Stimulated activated CD4-positive, alpha-beta T cell treated with anti-CD3 and anti-CD28 coated beads, Interleukin-15, amount 100 ng/mL, for 1 hour (primary cell): ENCODE measurements around the gene DGKA.
"Not testable (repeated sequence)": the region's sequence is repeated elsewhere in the genome, so short reads cannot be mapped to it uniquely, and the experiment has no call there.

Experiments used
- DNase-seq, 2 donors: peaks; one replicate each; pipeline ENCODE4 v3.0.0-alpha.2; 2020; ENCODE audit warnings: low read depth in 1 of 2, low spot score in 1 of 2

Gene DGKA

GRCh38 chr12:55930771-55931316 is at the start of gene DGKA:
Gene DGKA (plus strand): TSS chr12:55931162. CDS start chr12:55936504, 5,342 bp downstream.
- DNase-seq, result peak; percentile 62 to 64

- DNase-seq, result no peak
Observed at GRCh38 chr12:55885113-55885512, 45.8 kb upstream of the DGKA start.

- no peak for DNase-seq
Observed at GRCh38 chr12:55891310-55891709, 39.7 kb upstream of the DGKA start.

- DNase-seq, result no peak
Observed at GRCh38 chr12:55893723-55894122, 37.2 kb upstream of the DGKA start.

GRCh38 chr12:55899082-55899481 is 31.9 kb upstream of the DGKA start:
- DNase-seq, result no peak

- DNase-seq, result no peak
Observed at GRCh38 chr12:55901881-55902490, 29.0 kb upstream of the DGKA start.

- DNase-seq, result no peak
Observed at GRCh38 chr12:55906056-55906455, 24.9 kb upstream of the DGKA start.

- no peak for DNase-seq
Observed at GRCh38 chr12:55908726-55909512, 22.0 kb upstream of the DGKA start.

- no peak for DNase-seq
Observed at GRCh38 chr12:55909513-55909884, 21.5 kb upstream of the DGKA start.

- no peak for DNase-seq
Observed at GRCh38 chr12:55912908-55913307, 18.1 kb upstream of the DGKA start.

GRCh38 chr12:55915482-55915859 is 15.5 kb upstream of the DGKA start:
- DNase-seq, result no peak

- not testable (repeated sequence) for DNase-seq
Observed at GRCh38 chr12:55919032-55919431, 11.9 kb upstream of the DGKA start.

GRCh38 chr12:55922126-55922525 is 8.8 kb upstream of the DGKA start:
- DNase-seq, result no peak

- not testable (repeated sequence) for DNase-seq
Observed at GRCh38 chr12:55923648-55924047, 7.3 kb upstream of the DGKA start.

GRCh38 chr12:55925371-55925770 is 5.6 kb upstream of the DGKA start:
- no peak for DNase-seq

GRCh38 chr12:55925870-55926737 is 4.9 kb upstream of the DGKA start:
- no peak for DNase-seq

- DNase-seq, result peak; percentile 79 to 81
Observed at GRCh38 chr12:55926738-55927587, 4.0 kb upstream of the DGKA start.

GRCh38 chr12:55927588-55928502 is 3.1 kb upstream of the DGKA start, which contains the start of gene PYM1:
Gene PYM1 (minus strand): TSS chr12:55927894. CDS start chr12:55927761, 133 bp downstream.
- peak in 1 of 2 donors; percentile 31 for DNase-seq

GRCh38 chr12:55929306-55929791 is 1.6 kb upstream of the DGKA start:
- DNase-seq, result peak; percentile 75 to 76
